ENCODE data around the gene RAB30. TPM values are rescaled to one million over a fixed set of nuclear protein-coding genes. Genes with fewer than 3 reads are reported as not detected.

RAB30 gene
- polyA plus RNA-seq, 1 donor from 2014 or later, result 36.4 TPM

GRCh38 chr11:83054001-83054400, 17.7 kb downstream of the RAB30 start:
- Histone ChIP-seq H3K9me2 (ENCODE audit: insufficient read depth, low read length) (no peaks in the 10 kb centered on the region), H3K9me3 (ENCODE audit: low read length) (no peaks in the 10 kb centered on the region), H3K4me3 (ENCODE audit: low read length) (no peak overlapping the region), H3K4me2 (ENCODE audit: low read length) (no peak overlapping the region), H2AFZ (ENCODE audit: low read depth, low read length) (no peak overlapping the region), H3K79me2 (replicated peaks; ENCODE audit: insufficient read depth, low read length) (peaks cover 30% of the 10 kb centered on the region), H3K36me3 (ENCODE audit: insufficient read depth, low read length) (no peaks in the 10 kb centered on the region), H3K27me3 (ENCODE audit: insufficient read depth, low read depth, low read length) (no peaks in the 10 kb centered on the region), H4K20me1 (ENCODE audit: insufficient read depth) (no peaks in the 10 kb centered on the region), H3K9ac (ENCODE audit: low read length) (no peak overlapping the region), H3K27ac (ENCODE audit: low read length) (no peak overlapping the region), H3F3A (ENCODE audit: insufficient read depth, low read length, poor library complexity, severe bottlenecking) (no peaks in the 10 kb centered on the region)
- no peak for TF ChIP-seq POLR2AphosphoS5 (IDR thresholded peaks at IDR 0.05)
- TF ChIP-seq EP300 (conservative IDR thresholded peaks at IDR 0.05; ENCODE audit: poor library complexity, severe bottlenecking), result no peak
- no peak for TF ChIP-seq REST (IDR thresholded peaks at IDR 0.05; ENCODE audit: borderline replicate concordance)
- TF ChIP-seq MXI1 (conservative IDR thresholded peaks at IDR 0.05; ENCODE audit: poor library complexity, severe bottlenecking), result no peak
- no peak for TF ChIP-seq CTCF (IDR thresholded peaks at IDR 0.05; ENCODE audit: poor library complexity, severe bottlenecking)
- TF ChIP-seq TAF1 (IDR thresholded peaks at IDR 0.05; ENCODE audit: low read depth), result no peak
- no peak for TF ChIP-seq RAD21 (conservative IDR thresholded peaks at IDR 0.05)
- TF ChIP-seq SMC3 (conservative IDR thresholded peaks at IDR 0.05; ENCODE audit: poor library complexity), result no peak
- TF ChIP-seq EZH2 (IDR thresholded peaks at IDR 0.05; ENCODE audit: borderline replicate concordance, insufficient read depth, low read length, poor library complexity, severe bottlenecking), result no peak

GRCh38 chr11:83051760-83052671, 19.7 kb downstream of the RAB30 start:
- Histone ChIP-seq H3K27ac (ENCODE audit: low read length) (no peak overlapping the region), H3K36me3 (ENCODE audit: insufficient read depth, low read length) (no peaks in the 10 kb centered on the region), H2AFZ (ENCODE audit: low read depth, low read length) (no peak overlapping the region), H3K9me3 (ENCODE audit: low read length) (no peaks in the 10 kb centered on the region), H3F3A (ENCODE audit: insufficient read depth, low read length, poor library complexity, severe bottlenecking) (no peaks in the 10 kb centered on the region), H3K27me3 (ENCODE audit: insufficient read depth, low read depth, low read length) (no peaks in the 10 kb centered on the region), H3K9me2 (ENCODE audit: insufficient read depth, low read length) (no peaks in the 10 kb centered on the region), H4K20me1 (ENCODE audit: insufficient read depth) (no peaks in the 10 kb centered on the region), H3K9ac (ENCODE audit: low read length) (no peak overlapping the region), H3K79me2 (replicated peaks; ENCODE audit: insufficient read depth, low read length) (peaks cover 22% of the 10 kb centered on the region), H3K4me3 (ENCODE audit: low read length) (no peak overlapping the region), H3K4me2 (ENCODE audit: low read length) (no peak overlapping the region)
- TF ChIP-seq TAF1 (IDR thresholded peaks at IDR 0.05; ENCODE audit: low read depth) (no peak), REST (IDR thresholded peaks at IDR 0.05; ENCODE audit: borderline replicate concordance) (no peak), POLR2AphosphoS5 (IDR thresholded peaks at IDR 0.05) (no peak), SMC3 (conservative IDR thresholded peaks at IDR 0.05; ENCODE audit: poor library complexity) (no peak), CTCF (IDR thresholded peaks at IDR 0.05; ENCODE audit: poor library complexity, severe bottlenecking) (no peak), EZH2 (IDR thresholded peaks at IDR 0.05; ENCODE audit: borderline replicate concordance, insufficient read depth, low read length, poor library complexity, severe bottlenecking) (no peak), RAD21 (conservative IDR thresholded peaks at IDR 0.05) (no peak)
